ENCODE results near the gene PCCA.

The PCCA gene

DNA sequence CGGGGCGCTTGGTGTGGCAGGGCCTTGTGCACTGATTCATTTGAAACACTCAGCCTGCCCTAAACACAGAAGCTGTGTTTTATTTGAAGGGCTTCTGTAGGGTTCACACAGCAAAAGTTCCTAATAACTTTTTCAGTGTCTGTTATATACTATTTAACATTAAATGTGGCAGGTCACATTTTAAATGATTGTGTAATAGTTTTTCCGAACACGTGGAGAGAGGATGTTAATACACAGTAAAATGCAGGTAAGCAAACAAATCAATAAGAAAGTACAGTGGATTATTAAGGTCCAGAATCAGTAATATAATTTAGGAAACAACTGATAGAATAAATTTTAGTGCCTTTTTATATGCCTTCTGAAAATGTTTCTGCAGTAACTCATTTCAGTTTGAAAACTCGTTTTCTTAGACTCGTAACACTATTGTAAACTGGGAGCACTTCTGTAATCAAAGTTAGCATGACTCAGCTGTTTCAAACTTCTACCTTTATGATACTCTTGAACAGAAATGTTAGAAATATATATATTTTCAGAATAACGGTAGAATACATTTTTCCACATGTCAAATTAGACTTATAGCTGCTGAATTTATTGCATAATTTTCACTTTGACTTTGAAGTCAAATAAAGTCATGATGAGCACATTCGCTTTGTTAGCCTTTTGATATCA is 429.6 kb downstream of the PCCA start:
- no peak overlapping the region for H3K4me3 ChIP-seq (replicated peaks; ENCODE audit: low read depth, low read length)
- TF ChIP-seq, protein P1, sequence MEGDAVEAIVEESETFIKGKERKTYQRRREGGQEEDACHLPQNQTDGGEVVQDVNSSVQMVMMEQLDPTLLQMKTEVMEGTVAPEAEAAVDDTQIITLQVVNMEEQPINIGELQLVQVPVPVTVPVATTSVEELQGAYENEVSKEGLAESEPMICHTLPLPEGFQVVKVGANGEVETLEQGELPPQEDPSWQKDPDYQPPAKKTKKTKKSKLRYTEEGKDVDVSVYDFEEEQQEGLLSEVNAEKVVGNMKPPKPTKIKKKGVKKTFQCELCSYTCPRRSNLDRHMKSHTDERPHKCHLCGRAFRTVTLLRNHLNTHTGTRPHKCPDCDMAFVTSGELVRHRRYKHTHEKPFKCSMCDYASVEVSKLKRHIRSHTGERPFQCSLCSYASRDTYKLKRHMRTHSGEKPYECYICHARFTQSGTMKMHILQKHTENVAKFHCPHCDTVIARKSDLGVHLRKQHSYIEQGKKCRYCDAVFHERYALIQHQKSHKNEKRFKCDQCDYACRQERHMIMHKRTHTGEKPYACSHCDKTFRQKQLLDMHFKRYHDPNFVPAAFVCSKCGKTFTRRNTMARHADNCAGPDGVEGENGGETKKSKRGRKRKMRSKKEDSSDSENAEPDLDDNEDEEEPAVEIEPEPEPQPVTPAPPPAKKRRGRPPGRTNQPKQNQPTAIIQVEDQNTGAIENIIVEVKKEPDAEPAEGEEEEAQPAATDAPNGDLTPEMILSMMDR (IDR thresholded peaks at IDR 0.05; ENCODE audit: low read depth, low read length, missing control alignments) = no peak
- DNase-seq (ENCODE audit: extremely low read depth, low read depth) = no peak

- TF ChIP-seq, protein P1 (IDR thresholded peaks at IDR 0.05; ENCODE audit: low read depth, low read length, missing control alignments) = no peak
- no peak for DNase-seq (ENCODE audit: extremely low read depth, low read depth)
Observed at GRCh38 chr13:100519626-100520025, 430.7 kb downstream of the PCCA start.

DNA sequence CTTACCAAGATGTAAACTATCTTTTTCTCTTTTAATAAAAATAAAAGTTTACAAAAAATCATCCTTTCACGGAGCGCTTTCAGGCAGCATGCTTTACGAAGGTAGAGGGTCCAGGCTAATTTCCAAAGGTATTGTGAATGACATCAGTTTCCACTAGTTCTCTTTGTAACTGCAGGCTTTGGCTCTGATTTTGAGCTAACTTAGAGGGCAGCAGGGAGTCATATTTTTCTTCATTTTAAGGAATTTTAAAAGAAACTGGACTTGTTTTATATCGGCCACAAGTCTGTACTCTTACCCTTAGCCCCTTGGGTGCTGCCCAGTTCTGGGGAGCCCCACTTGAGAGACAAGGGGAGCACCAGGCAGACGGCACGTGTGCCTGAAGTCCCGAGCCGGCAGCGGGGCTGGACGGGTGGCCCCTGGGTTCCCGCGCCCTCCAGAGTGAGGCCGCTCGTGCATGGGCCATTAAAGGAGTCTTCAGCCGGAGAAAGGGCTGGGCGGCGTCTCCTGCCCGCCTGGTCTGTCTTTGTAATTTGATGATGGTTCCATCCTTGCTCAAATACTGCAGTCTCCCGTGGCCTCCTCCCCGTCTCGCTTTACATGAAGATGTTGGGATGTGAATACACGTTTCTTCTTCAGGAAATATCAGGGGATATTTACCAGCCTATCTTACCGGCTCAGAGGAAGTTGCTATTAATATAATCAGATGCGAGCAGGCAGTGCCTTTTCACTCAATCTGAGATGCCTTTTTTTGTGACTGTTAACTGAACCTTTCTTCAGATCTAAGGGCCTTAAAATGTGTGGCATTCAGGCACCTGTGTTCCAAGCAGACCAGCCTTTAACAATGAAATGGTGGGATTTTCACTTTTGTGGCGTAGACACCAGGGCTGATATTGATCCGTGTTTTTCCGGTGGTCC is 432.3 kb downstream of the PCCA start:
- H3K4me3 ChIP-seq (replicated peaks; ENCODE audit: low read depth, low read length) = no peak overlapping the region
- TF ChIP-seq, protein P1 (IDR thresholded peaks at IDR 0.05; ENCODE audit: low read depth, low read length, missing control alignments) = no peak
- no peak for DNase-seq (ENCODE audit: extremely low read depth, low read depth)

More at GRCh38 chr13:100519626-100520025, 430.7 kb downstream of the PCCA start:
- no peak overlapping the region for H3K4me3 ChIP-seq (replicated peaks; ENCODE audit: low read depth, low read length)

DNA sequence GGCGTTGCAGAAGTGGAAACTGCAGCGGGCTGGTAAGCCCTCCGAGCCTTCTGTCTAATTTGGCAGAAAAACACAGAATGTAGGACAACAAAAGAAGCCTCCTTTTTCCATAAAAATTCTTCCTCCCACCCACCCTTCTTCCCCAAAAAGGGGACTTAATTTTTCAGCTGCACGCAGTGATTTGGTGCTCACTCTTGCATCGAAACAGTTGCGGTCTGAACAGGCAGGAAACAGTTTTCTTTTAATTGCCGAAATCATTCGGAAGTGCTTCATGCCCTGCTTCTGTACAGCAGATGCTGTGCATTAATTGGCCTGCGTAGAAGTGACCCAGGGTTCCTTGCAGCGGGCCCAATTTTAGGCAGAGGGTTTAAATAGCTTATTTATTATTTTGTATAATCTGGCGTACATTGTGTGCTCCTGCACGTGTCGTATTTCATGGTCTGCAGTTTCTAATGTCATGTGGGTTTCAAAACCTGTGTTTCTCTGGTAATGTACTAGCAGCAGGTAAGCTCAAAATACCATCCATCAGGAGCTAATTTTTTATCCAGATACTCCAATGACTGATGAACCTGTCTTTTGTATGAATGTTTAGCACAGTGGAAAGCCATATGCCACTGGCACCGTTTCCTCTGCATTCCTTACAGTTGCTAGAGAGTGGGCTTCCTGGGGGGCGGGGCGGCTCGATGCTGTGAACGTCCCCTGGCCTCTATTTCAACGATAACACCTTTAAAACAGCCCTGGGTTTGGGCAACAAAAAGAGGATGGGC is 433.1 kb downstream of the PCCA start:
- DNase-seq (ENCODE audit: extremely low read depth, low read depth) = no peak
- TF ChIP-seq, protein P1 (IDR thresholded peaks at IDR 0.05; ENCODE audit: low read depth, low read length, missing control alignments) = no peak
- H3K4me3 ChIP-seq (replicated peaks; ENCODE audit: low read depth, low read length) = no peak overlapping the region

DNA sequence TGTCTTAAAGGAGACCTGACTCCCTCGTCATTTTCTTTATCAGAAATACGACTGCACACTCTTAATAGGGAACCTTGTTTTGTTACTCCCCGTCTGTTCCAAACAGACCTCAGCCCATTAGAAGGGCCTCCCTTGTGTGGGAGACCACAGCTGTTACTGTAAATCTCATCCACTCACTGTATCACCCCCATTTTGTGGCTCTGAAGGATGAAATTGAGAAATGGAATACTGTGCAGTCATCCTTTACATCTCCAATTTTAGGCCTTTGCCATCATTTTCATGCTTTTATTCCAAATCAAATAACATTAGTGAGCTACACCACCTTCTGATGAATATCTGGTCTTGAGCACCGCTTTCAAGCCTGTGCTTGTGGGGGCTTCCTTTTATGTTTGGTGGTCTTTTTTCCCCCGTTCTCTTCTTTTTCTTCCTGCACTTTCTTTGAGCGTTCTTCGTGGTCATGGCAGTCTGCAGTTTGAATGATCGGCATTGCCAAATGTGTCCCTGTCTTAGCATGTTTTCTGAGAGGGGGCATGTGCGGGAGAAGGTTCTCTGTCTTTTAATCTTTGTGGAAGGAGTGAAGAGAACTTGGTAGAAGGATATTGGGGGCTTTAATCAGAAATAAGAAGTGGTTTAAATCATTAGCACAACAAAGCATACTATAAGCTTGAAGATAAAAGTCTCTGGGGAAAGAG is 433.9 kb downstream of the PCCA start:
- H3K4me3 ChIP-seq (replicated peaks; ENCODE audit: low read depth, low read length) = no peak overlapping the region
- no peak for DNase-seq (ENCODE audit: extremely low read depth, low read depth)
- TF ChIP-seq, protein P1 (IDR thresholded peaks at IDR 0.05; ENCODE audit: low read depth, low read length, missing control alignments) = no peak

- no peak overlapping the region for H3K4me3 ChIP-seq (replicated peaks; ENCODE audit: low read depth, low read length)
- no peak for DNase-seq (ENCODE audit: extremely low read depth, low read depth)
- TF ChIP-seq, protein P1 (IDR thresholded peaks at IDR 0.05; ENCODE audit: low read depth, low read length, missing control alignments) = no peak
Observed at GRCh38 chr13:100523411-100523810, 434.5 kb downstream of the PCCA start.
